ENCODE data around the gene PLXNB2. TPM values are rescaled to one million over a fixed set of nuclear protein-coding genes. Genes with fewer than 3 reads are reported as not detected.

Gene PLXNB2
- polyA plus RNA-seq, 3 donors, result 38.2 to 368 (median 70.5) TPM

GRCh38 chr22:50226875-50227165 is 80.6 kb downstream of the PLXNB2 start:
- H2AFZ ChIP-seq (ENCODE audit: insufficient read depth, low read depth, low read length, poor library complexity, severe bottlenecking), result no peak overlapping the region
- DNase-seq, result no peak
- H3K4me3 Mint-ChIP-seq, result no peak overlapping the region
- no peaks in the 10 kb centered on the region for H4K20me1 ChIP-seq (ENCODE audit: insufficient read depth, low read length)
- peaks cover 61 to 83% of the 10 kb centered on the region in 2 donors for H3K36me3 ChIP-seq (replicated peaks in 1 of 2; ENCODE audit: control insufficient read depth in 1 of 2, insufficient read depth in 2 of 2, low read length in 2 of 2)
- 97% methylated on average over 18 of the region's 18 CpGs for WGBS (ENCODE audit: insufficient coverage)
- no peaks in the 10 kb centered on the region for H3K4me1 ChIP-seq (ENCODE audit: control insufficient read depth in 1 of 2, insufficient read depth in 2 of 2, low read length in 2 of 2)
- H3K36me3 Mint-ChIP-seq, result peaks cover 57 to 88% of the 10 kb centered on the region in 2 donors
- H3K27me3 ChIP-seq (ENCODE audit: control insufficient read depth in 2 of 2, insufficient read depth in 2 of 2, low read length in 2 of 2), result no peaks in the 10 kb centered on the region
- no peaks in the 10 kb centered on the region for H3K79me2 ChIP-seq (ENCODE audit: insufficient read depth, low read length)
- no peak overlapping the region for H3K4me3 ChIP-seq (replicated peaks in 1 of 3; ENCODE audit: low read depth in 2 of 3, low read length in 3 of 3)
- H3K27ac Mint-ChIP-seq, result no peak overlapping the region
- H3K9me3 ChIP-seq (replicated peaks in 1 of 2; ENCODE audit: control insufficient read depth in 1 of 2, insufficient read depth in 1 of 2, low read length in 2 of 2), result no peaks in the 10 kb centered on the region
- no peak overlapping the region for H3K27ac ChIP-seq (ENCODE audit: low read depth in 1 of 2, low read length in 2 of 2)
- H3K9ac ChIP-seq (ENCODE audit: insufficient read depth, low read length, poor library complexity, severe bottlenecking), result no peak overlapping the region
- TF ChIP-seq CTCF (IDR thresholded peaks at IDR 0.05), result no peak
- intact Hi-C loops (cut with micrococcal nuclease), result no loop called here
- no peak overlapping the region for H3K4me2 ChIP-seq (replicated peaks; ENCODE audit: extremely low read depth, low read length, poor library complexity, severe bottlenecking)
- H3K9me3 Mint-ChIP-seq, result no peaks in the 10 kb centered on the region
- H3K27me3 Mint-ChIP-seq (ENCODE audit: low read depth in 3 of 3), result peaks cover 0 to 2% (median 0%) of the 10 kb centered on the region in 3 donors
- H3K4me1 Mint-ChIP-seq, result no peaks in the 10 kb centered on the region

- H2AFZ ChIP-seq (ENCODE audit: insufficient read depth, low read depth, low read length, poor library complexity, severe bottlenecking), result no peak overlapping the region
- no peak overlapping the region for H3K4me2 ChIP-seq (replicated peaks; ENCODE audit: extremely low read depth, low read length, poor library complexity, severe bottlenecking)
- H3K4me1 Mint-ChIP-seq, result no peaks in the 10 kb centered on the region
- no peak overlapping the region for H3K27ac ChIP-seq (ENCODE audit: low read depth in 1 of 2, low read length in 2 of 2)
- H3K9ac ChIP-seq (ENCODE audit: insufficient read depth, low read length, poor library complexity, severe bottlenecking), result no peak overlapping the region
- no peaks in the 10 kb centered on the region for H3K27me3 ChIP-seq (ENCODE audit: control insufficient read depth in 2 of 2, insufficient read depth in 2 of 2, low read length in 2 of 2)
- intact Hi-C loops (cut with micrococcal nuclease), result no loop called here
- peaks cover 67 to 83% of the 10 kb centered on the region in 2 donors for H3K36me3 ChIP-seq (replicated peaks in 1 of 2; ENCODE audit: control insufficient read depth in 1 of 2, insufficient read depth in 2 of 2, low read length in 2 of 2)
- H4K20me1 ChIP-seq (ENCODE audit: insufficient read depth, low read length), result no peaks in the 10 kb centered on the region
- H3K4me3 ChIP-seq (replicated peaks in 1 of 3; ENCODE audit: low read depth in 2 of 3, low read length in 3 of 3), result no peak overlapping the region
- H3K9me3 ChIP-seq (replicated peaks in 1 of 2; ENCODE audit: control insufficient read depth in 1 of 2, insufficient read depth in 1 of 2, low read length in 2 of 2), result no peaks in the 10 kb centered on the region
- no peaks in the 10 kb centered on the region for H3K4me1 ChIP-seq (ENCODE audit: control insufficient read depth in 1 of 2, insufficient read depth in 2 of 2, low read length in 2 of 2)
- no peaks in the 10 kb centered on the region for H3K79me2 ChIP-seq (ENCODE audit: insufficient read depth, low read length)
- no peaks in the 10 kb centered on the region for H3K9me3 Mint-ChIP-seq
- peaks cover 58 to 87% of the 10 kb centered on the region in 2 donors for H3K36me3 Mint-ChIP-seq
- no peak for DNase-seq
- no peak overlapping the region for H3K27ac Mint-ChIP-seq
- no peak overlapping the region for H3K4me3 Mint-ChIP-seq
- 99% methylated on average over 22 of the region's 31 CpGs for WGBS (ENCODE audit: insufficient coverage)
- TF ChIP-seq CTCF (IDR thresholded peaks at IDR 0.05), result no peak
- H3K27me3 Mint-ChIP-seq (ENCODE audit: low read depth in 3 of 3), result peaks cover 0 to 2% (median 0%) of the 10 kb centered on the region in 3 donors
Measured at GRCh38 chr22:50226063-50226874, 81.2 kb downstream of the PLXNB2 start.
